ENCODE data around the gene CCL25. TPM values are rescaled to one million over a fixed set of nuclear protein-coding genes. Genes with fewer than 3 reads are reported as not detected.
A peak's percentile ranks its signal among the peaks of the same experiment; 100 is the strongest.

CCL25 gene, protein sequence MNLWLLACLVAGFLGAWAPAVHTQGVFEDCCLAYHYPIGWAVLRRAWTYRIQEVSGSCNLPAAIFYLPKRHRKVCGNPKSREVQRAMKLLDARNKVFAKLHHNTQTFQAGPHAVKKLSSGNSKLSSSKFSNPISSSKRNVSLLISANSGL
- not detected in 2 replicates for total RNA-seq

DNA sequence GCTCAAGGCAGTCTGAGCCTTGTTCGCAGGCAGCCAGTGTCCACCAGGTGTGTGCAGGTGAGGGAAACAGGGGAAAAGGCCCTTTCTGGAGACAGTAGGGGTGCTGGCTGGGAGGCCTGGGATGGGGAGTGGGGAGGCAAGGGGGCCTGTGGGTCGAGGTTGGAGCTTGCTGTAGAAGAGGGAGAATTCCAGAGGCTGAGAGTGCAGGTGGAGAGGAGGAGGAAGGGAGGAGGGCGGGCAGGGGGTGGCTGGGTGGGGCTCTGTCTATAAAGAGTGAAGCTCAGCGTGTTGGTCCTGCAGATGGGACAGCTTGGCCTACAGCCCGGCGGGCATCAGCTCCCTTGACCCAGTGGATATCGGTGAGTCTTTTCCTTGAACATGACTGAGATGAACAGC lies at the start of gene CCL25:
Gene CCL25 (plus strand): TSS at position 297 of the 396 bp plus-strand sequence. CDS start 290 bp downstream, outside the sequence.
- no peaks in the 10 kb centered on the region for H3K36me3 ChIP-seq (ENCODE audit: insufficient read depth, low read length)
- H3K27me3 ChIP-seq (ENCODE audit: insufficient read depth, low read length) = peaks cover 6% of the 10 kb centered on the region
- TF ChIP-seq, protein P1, sequence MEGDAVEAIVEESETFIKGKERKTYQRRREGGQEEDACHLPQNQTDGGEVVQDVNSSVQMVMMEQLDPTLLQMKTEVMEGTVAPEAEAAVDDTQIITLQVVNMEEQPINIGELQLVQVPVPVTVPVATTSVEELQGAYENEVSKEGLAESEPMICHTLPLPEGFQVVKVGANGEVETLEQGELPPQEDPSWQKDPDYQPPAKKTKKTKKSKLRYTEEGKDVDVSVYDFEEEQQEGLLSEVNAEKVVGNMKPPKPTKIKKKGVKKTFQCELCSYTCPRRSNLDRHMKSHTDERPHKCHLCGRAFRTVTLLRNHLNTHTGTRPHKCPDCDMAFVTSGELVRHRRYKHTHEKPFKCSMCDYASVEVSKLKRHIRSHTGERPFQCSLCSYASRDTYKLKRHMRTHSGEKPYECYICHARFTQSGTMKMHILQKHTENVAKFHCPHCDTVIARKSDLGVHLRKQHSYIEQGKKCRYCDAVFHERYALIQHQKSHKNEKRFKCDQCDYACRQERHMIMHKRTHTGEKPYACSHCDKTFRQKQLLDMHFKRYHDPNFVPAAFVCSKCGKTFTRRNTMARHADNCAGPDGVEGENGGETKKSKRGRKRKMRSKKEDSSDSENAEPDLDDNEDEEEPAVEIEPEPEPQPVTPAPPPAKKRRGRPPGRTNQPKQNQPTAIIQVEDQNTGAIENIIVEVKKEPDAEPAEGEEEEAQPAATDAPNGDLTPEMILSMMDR (IDR thresholded peaks at IDR 0.05; ENCODE audit: extremely low read depth, low read depth, low read length) = no peak
- H3K4me2 ChIP-seq (ENCODE audit: insufficient read depth, low read length) = no peak within 1 kb of the TSS
- H3K4me3 ChIP-seq (ENCODE audit: insufficient read depth, low read length) = no peak within 1 kb of the TSS
- H4K20me1 ChIP-seq (ENCODE audit: insufficient read depth, low read length) = no peaks in the 10 kb centered on the region
- no peaks in the 10 kb centered on the region for H3K9me3 ChIP-seq (ENCODE audit: low read depth, low read length)
- H3K4me1 ChIP-seq (ENCODE audit: insufficient read depth, low read length) = no peaks in the 10 kb centered on the region
- H2AFZ ChIP-seq (ENCODE audit: low read length) = no peak within 1 kb of the TSS
- no peak within 1 kb of the TSS for H3K27ac ChIP-seq (ENCODE audit: low read depth, low read length)
- DNase-seq (ENCODE audit: insufficient read length, low spot score, missing footprints) = no peak
- H3K79me2 ChIP-seq (ENCODE audit: insufficient read depth, low read length) = no peaks in the 10 kb centered on the region

DNA sequence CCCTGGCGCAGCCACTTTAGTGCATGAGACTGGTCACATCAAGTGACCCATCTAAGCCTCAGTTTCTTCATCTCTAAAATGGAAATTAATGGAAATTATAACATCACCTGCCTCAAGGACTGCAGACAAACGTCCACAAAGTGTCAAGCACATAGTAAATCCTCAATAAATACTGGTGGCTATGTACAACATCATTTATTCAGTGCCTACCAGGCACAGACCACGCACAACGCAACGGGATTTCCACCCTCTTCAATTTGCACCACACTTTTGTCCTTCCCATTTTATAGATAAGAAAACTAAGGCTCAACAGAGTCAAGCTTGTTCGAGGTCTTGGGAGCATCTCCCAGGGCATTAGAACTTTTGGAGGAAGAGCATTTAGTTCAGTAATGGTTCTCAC lies 48.6 kb upstream of the CCL25 start:
- Histone ChIP-seq H3K79me2 (ENCODE audit: insufficient read depth, low read length) (peaks cover 65% of the 10 kb centered on the region), H3K4me3 (ENCODE audit: insufficient read depth, low read length) (peak overlapping the region; percentile 98), H3K4me1 (ENCODE audit: insufficient read depth, low read length) (peaks cover 30% of the 10 kb centered on the region), H3K36me3 (ENCODE audit: insufficient read depth, low read length) (no peaks in the 10 kb centered on the region), H2AFZ (ENCODE audit: low read length) (no peak overlapping the region), H4K20me1 (ENCODE audit: insufficient read depth, low read length) (peaks cover 52% of the 10 kb centered on the region), H3K27ac (ENCODE audit: low read depth, low read length) (peak overlapping the region; percentile 54), H3K27me3 (ENCODE audit: insufficient read depth, low read length) (no peaks in the 10 kb centered on the region), H3K9me3 (ENCODE audit: low read depth, low read length) (no peaks in the 10 kb centered on the region), H3K4me2 (ENCODE audit: insufficient read depth, low read length) (peak overlapping the region; percentile 99)
- DNase-seq (ENCODE audit: insufficient read length, low spot score, missing footprints) = no peak
- TF ChIP-seq, protein P1 (IDR thresholded peaks at IDR 0.05; ENCODE audit: extremely low read depth, low read depth, low read length) = no peak

DNA sequence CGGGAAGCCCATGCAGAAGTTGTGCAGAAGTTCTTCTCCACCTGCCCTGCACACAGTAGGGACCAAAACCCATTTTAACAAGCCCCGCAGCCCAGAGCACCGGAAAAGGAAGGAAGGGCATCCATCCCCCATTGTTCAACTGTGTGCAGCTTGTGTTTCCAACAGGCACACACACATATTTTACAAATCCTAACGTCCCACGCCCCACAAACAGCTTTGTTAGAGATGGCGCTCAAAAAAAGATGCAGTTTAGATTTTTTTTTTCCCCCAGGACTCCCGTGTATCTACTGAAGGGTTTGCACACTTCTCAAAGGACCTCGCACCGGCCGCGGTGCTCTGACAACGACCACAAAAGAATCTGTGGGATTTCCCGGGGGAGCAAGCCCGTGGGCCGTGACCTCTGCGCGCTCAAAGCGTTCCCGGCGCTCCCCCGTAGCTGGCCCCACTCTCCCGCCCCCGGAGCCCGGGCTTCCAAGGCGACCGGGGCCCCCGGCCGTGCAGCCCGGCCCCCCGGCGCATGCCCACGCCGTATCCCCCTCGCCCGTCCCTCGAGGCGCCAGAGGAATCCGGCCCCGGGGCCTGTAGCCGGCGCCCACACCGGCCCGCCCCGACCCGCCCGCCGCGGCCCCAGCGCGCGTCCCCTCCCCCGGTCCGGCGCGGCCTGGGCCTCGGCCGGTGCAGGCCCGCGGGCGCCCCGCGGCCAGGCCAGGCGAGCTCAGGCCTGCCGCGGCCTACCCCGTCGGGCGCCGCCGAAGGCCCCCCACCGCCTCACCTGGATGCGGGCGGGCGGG lies 47.6 kb upstream of the CCL25 start:
- no peaks in the 10 kb centered on the region for H3K27me3 ChIP-seq (ENCODE audit: insufficient read depth, low read length)
- peaks cover 56% of the 10 kb centered on the region for H3K79me2 ChIP-seq (ENCODE audit: insufficient read depth, low read length)
- H3K36me3 ChIP-seq (ENCODE audit: insufficient read depth, low read length) = no peaks in the 10 kb centered on the region
- peak overlapping the region; percentile 99 for H3K4me2 ChIP-seq (ENCODE audit: insufficient read depth, low read length)
- H3K4me3 ChIP-seq (ENCODE audit: insufficient read depth, low read length) = peak overlapping the region; percentile 98
- H3K27ac ChIP-seq (ENCODE audit: low read depth, low read length) = peak overlapping the region; percentile 54
- no peaks in the 10 kb centered on the region for H3K9me3 ChIP-seq (ENCODE audit: low read depth, low read length)
- H4K20me1 ChIP-seq (ENCODE audit: insufficient read depth, low read length) = peaks cover 46% of the 10 kb centered on the region
- TF ChIP-seq, protein P1 (IDR thresholded peaks at IDR 0.05; ENCODE audit: extremely low read depth, low read depth, low read length) = no peak
- DNase-seq (ENCODE audit: insufficient read length, low spot score, missing footprints) = peak; percentile 88
- peak overlapping the region; percentile 31 for H2AFZ ChIP-seq (ENCODE audit: low read length)
- peaks cover 30% of the 10 kb centered on the region for H3K4me1 ChIP-seq (ENCODE audit: insufficient read depth, low read length)

All from osteoblast (primary cell).